ENCODE results near the gene ADRA2C. TPM values are rescaled to one million over a fixed set of nuclear protein-coding genes. Genes with fewer than 3 reads are reported as not detected.

Gene ADRA2C
- total RNA-seq, 2 experiments from 2014 or later = not detected

DNA sequence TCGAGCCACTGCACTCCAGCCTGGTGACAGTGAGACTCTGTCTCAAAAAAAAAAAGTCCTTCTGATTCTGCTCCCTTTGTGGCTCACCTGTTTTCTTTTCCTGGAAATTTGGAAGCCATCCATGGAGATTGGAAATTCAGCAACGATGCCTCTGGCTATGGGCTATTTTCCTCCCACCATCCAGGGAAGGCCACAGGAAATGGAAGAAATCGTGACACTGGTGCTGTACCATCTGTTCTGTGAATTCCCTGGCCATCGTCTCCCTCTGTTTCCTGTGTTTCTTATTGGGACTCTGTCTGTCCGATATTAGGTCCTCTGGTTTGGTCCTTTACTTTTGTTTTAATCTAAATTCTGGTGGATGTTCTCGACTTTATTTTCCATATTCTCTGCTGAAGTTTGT is 29.4 kb upstream of the ADRA2C start:
- H3K4me3 Mint-ChIP-seq = no peak overlapping the region
- H3K27ac Mint-ChIP-seq = no peak overlapping the region
- intact Hi-C loops (cut with DNase I, micrococcal nuclease) = no loop called here
- H3K36me3 Mint-ChIP-seq (ENCODE audit: low read depth) = no peaks in the 10 kb centered on the region
- CTCF ChIA-PET = no interaction called here
- ATAC-seq (no peak), DNase-seq (no peak)
- H3K4me1 Mint-ChIP-seq = no peaks in the 10 kb centered on the region
- H3K9me3 Mint-ChIP-seq (ENCODE audit: low read depth) = peaks cover under 1% of the 10 kb centered on the region
- POLR2A ChIA-PET = no interaction called here
- H3K27me3 Mint-ChIP-seq = peaks cover 7% of the 10 kb centered on the region

DNA sequence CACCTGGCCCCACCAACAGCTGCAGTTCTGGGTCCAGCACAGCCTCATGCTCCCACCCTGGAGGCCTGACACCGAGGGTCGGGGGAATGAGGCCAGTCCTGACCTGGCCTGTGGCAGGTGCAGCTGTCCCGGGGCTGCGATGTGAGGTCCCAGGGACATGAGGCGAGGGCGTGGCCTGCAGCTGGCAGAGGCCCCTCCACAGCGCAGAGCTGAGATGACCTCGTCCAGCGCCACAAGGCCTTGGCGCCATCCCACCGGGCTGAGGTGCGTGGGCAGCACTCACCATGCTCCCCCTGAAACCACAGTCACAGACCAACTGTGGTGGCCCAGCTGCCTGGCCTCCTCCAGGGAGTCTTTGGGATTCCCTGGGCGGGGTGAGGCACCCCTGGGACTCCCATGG is 26.6 kb upstream of the ADRA2C start:
- no peak for DNase-seq
- H3K4me1 Mint-ChIP-seq = no peaks in the 10 kb centered on the region
- no peak overlapping the region for H3K4me3 Mint-ChIP-seq
- no peaks in the 10 kb centered on the region for H3K36me3 Mint-ChIP-seq (ENCODE audit: low read depth)
- ChIA-PET POLR2A (no interaction called here), CTCF (interaction anchor here (0.6 kb wide), 1 partner anchor 145 kb away, joined by 4 read pairs; no protein-coding TSS in a partner anchor)
- H3K27ac Mint-ChIP-seq = no peak overlapping the region
- peaks cover 21% of the 10 kb centered on the region for H3K27me3 Mint-ChIP-seq
- intact Hi-C loops (cut with DNase I, micrococcal nuclease) = no loop called here
- no peak for ATAC-seq
- H3K9me3 Mint-ChIP-seq (ENCODE audit: low read depth) = peaks cover 7% of the 10 kb centered on the region

DNA sequence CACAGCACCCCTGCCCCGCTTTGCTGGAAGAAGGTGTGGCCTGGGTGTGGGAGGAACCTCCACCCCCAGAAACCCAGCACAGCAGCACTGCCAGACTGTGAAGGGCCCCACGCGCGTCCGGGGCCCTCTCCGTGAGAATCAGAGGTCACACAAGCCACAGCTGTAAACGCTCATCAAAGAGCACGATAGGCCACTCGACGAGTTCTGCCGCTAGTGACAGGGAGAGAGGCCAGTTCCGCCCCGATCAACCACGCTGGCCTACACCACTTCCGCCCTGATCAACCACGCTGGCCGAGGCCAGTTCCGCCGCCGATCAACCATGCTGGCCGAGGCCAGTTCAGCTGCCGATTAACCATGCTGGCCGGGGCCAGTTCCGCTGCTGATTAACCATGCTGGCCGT is 25.9 kb upstream of the ADRA2C start:
- intact Hi-C loops (cut with DNase I, micrococcal nuclease) = no loop called here
- Mint-ChIP-seq H3K4me1 (no peaks in the 10 kb centered on the region), H3K36me3 (ENCODE audit: low read depth) (no peaks in the 10 kb centered on the region), H3K27ac (no peak overlapping the region), H3K4me3 (no peak overlapping the region), H3K9me3 (ENCODE audit: low read depth) (peaks cover 7% of the 10 kb centered on the region), H3K27me3 (peaks cover 27% of the 10 kb centered on the region)
- POLR2A ChIA-PET = no interaction called here
- CTCF ChIA-PET = no interaction called here
- no peak for ATAC-seq
- no peak for DNase-seq

DNA sequence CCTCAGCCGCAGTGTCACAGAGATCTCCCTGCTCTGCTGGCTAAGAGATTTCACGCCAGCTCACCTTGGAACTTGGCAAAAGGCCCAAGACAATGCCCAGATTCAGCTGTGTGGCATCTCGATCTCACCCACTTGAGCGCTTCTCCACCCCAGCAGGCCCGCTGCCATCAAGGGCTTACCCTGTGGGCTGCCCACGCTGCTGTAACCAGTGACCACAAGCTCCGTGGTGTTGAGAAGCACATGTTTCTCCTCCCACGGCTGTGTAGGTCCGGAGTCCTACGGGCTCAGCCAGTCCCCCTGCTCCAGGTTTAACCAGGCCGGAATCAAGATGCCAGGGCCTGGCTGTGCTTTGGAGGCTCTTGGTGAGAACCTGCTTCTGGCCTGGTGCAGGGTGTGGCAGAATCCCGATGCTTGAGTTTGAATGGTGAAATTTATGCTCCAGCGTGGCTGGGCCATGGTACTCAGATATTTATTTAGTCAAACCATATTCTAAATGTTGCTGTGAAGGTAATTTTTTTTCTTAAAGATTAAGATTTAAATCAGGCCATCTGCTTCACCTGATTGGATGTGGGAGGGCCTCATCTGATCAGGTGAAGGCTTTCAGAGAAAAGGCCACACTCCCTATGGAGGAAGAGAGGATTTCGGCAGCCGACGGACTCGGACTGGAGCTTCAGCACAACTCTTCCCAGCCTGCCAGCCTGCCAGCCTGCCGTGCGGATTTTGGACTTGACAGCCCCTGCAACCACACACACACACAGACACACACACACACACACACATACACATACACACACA is 24.8 kb upstream of the ADRA2C start:
- intact Hi-C loops (cut with DNase I, micrococcal nuclease) = no loop called here
- H3K9me3 Mint-ChIP-seq (ENCODE audit: low read depth) = peaks cover 9% of the 10 kb centered on the region
- H3K4me1 Mint-ChIP-seq = no peaks in the 10 kb centered on the region
- ChIA-PET CTCF (no interaction called here), POLR2A (no interaction called here)
- no peak for ATAC-seq
- no peak overlapping the region for H3K27ac Mint-ChIP-seq
- H3K36me3 Mint-ChIP-seq (ENCODE audit: low read depth) = no peaks in the 10 kb centered on the region
- peaks cover 35% of the 10 kb centered on the region for H3K27me3 Mint-ChIP-seq
- H3K4me3 Mint-ChIP-seq = no peak overlapping the region
- no peak for DNase-seq

DNA sequence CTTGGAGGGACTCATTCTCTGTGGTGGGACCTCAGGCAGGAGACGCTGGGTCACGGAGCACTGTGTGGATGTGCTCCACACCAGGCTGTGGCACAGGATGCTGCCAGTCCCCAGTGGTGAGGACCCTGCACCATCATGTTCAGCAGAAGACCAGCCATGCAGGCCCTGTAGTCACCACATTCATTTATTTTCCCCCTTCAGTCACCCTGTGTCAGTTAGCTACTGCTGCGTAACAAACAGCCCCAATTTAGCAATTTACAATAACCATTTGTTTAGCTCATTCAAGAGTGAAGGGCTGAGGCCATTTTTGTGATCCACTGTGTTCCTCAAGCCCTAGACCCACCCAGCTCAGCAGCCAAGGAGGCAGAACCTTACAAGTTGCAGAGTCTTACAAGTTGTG is 23.6 kb upstream of the ADRA2C start:
- ATAC-seq (no peak), DNase-seq (no peak)
- Mint-ChIP-seq H3K36me3 (ENCODE audit: low read depth) (no peaks in the 10 kb centered on the region), H3K27ac (no peak overlapping the region), H3K27me3 (peaks cover 40% of the 10 kb centered on the region), H3K4me3 (no peak overlapping the region), H3K4me1 (no peaks in the 10 kb centered on the region), H3K9me3 (ENCODE audit: low read depth) (peaks cover 9% of the 10 kb centered on the region)
- ChIA-PET CTCF (interaction anchor here (0.5 kb wide), 1 partner anchor 116 kb away, joined by 3 read pairs; no protein-coding TSS in a partner anchor), POLR2A (interaction anchor here (0.7 kb wide), 1 partner anchor 31 kb away, joined by 3 read pairs; no protein-coding TSS in a partner anchor)
- intact Hi-C loops (cut with DNase I, micrococcal nuclease) = no loop called here

DNA sequence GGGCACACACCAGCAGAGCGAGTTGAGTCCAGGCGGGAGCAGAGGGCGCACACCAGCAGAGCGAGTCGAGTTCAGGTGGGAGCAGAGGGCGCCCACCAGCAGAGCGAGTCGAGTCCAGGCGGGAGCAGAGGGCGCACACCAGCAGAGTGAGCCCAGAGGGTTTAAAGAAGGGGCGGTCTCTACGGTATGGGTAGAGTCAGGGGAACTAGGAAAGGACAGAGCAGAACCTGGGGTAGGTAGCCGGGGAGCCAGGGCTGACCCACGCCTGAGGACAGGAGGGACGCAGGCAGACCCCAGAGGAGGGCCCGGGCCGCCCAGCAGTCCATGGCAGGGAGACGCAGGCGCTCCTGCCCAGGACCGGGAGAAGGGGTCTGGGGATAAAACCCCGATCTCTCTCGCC is 22.0 kb upstream of the ADRA2C start:
- Mint-ChIP-seq H3K9me3 (ENCODE audit: low read depth) (peaks cover 9% of the 10 kb centered on the region), H3K27ac (no peak overlapping the region), H3K4me3 (no peak overlapping the region), H3K27me3 (peaks cover 45% of the 10 kb centered on the region), H3K36me3 (ENCODE audit: low read depth) (no peaks in the 10 kb centered on the region), H3K4me1 (no peaks in the 10 kb centered on the region)
- no peak for DNase-seq
- intact Hi-C loops (cut with DNase I, micrococcal nuclease) = no loop called here
- CTCF ChIA-PET = no interaction called here
- POLR2A ChIA-PET = no interaction called here
- ATAC-seq = no peak

DNA sequence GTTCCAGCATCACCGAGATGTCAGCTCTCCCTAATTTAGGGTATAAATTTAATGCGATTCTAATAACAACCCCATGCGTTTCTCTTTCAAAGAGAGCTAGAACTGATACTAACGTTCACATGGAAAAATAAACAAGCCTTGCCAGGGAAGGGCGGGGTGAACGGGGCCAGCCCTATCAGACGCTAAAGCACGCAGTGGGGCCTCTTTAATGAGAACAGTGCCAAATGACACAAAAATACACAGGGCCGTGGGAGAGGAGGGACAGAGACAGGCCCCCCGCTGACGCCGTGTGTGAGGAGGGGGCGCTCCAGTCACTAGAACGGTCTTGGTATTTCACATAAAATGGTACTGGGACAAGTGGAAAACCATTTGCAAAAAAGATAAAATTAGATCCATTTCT is 21.3 kb upstream of the ADRA2C start:
- POLR2A ChIA-PET = no interaction called here
- Mint-ChIP-seq H3K27me3 (peaks cover 49% of the 10 kb centered on the region), H3K4me3 (no peak overlapping the region), H3K9me3 (ENCODE audit: low read depth) (peaks cover 9% of the 10 kb centered on the region), H3K27ac (no peak overlapping the region), H3K36me3 (ENCODE audit: low read depth) (no peaks in the 10 kb centered on the region), H3K4me1 (no peaks in the 10 kb centered on the region)
- DNase-seq = no peak
- no peak for ATAC-seq
- CTCF ChIA-PET = no interaction called here
- intact Hi-C loops (cut with DNase I, micrococcal nuclease) = no loop called here

DNA sequence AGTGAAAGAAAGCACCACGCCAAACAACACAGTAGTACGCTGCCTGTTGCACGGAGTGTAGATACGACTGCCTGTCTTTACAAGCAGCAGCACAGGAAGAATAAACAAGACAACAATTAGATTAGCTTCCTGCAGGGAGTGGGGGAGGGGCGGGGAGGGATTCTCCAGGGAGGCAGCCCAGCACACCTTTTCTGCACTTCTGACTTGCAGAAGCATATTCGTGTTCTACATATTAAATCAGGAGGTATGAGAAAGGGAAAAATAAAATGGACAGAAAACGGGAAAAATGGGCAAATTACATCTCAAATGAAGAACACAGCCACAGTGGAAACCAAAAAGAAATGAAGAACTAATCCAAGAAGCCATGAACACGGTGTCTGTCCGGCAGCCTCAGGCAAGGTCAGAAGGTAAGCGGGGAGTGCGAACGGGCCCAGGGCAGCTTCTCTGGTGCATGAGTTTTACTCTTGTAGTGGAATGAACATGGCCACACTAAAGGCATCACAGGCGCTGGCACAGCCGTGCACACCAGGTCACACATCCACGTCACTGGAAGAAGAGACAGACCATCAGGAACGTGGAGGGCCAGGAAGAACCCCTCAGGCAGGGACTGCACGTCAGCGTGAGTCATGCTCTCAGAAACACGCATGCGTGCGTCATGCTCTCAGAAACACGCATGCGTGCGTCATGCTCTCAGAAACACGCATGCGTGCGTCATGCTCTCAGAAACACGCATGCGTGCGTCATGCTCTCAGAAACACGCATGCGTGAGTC is 20.1 kb upstream of the ADRA2C start:
- no peaks in the 10 kb centered on the region for H3K36me3 Mint-ChIP-seq (ENCODE audit: low read depth)
- intact Hi-C loops (cut with DNase I, micrococcal nuclease) = no loop called here
- H3K4me1 Mint-ChIP-seq = no peaks in the 10 kb centered on the region
- POLR2A ChIA-PET = no interaction called here
- H3K27me3 Mint-ChIP-seq = peaks cover 49% of the 10 kb centered on the region
- no peak overlapping the region for H3K27ac Mint-ChIP-seq
- no peak overlapping the region for H3K4me3 Mint-ChIP-seq
- peaks cover 9% of the 10 kb centered on the region for H3K9me3 Mint-ChIP-seq (ENCODE audit: low read depth)
- DNase-seq (no peak), ATAC-seq (no peak)
- CTCF ChIA-PET = no interaction called here

DNA sequence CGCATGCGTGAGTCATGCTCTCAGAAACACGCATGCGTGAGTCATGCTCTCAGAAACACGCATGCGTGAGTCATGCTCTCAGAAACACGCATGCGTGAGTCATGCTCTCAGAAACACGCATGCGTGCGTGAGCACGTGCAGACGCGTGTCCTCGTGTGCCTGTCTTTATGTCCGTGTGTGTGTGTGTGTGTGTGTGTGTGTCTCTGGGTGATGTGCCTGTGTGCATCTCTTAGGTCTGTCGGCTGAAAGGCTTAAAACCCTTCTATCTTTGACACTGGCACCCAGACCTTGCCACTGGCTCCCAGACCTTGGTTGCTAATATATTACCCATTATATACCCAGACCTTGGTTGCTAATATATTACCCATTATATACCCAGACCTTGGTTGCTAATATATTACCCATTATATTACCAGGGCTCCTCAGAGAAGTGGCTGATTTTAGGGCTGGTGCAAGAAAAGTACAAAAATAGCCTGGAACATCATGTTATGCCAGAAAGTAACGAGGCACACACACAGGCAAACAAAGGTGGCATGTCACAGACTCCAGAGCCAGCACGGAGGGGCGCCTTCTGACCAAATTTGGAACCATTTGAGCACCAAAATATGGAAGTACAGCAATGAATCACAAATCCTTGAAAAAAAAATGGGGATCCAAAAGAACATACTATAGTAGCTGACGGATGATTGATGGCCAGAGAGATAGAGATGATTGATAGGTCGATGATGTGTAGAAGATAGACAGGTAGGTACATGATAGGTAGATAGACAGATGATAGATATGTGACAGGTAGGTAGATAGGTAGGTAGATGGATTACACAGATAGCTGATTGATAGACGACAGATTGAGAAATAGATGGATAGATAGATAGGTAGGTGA is 19.2 kb upstream of the ADRA2C start:
- ATAC-seq (no peak), DNase-seq (no peak)
- no peaks in the 10 kb centered on the region for H3K4me1 Mint-ChIP-seq
- intact Hi-C loops (cut with DNase I, micrococcal nuclease) = loop anchor here in 1 of 2 experiments (1.0 kb wide), 1 partner anchor 133 kb away; no protein-coding TSS in a partner anchor
- CTCF ChIA-PET = interaction anchor here (0.7 kb wide), 1 partner anchor 131 kb away, joined by 3 read pairs; no protein-coding TSS in a partner anchor
- POLR2A ChIA-PET = no interaction called here
- no peak overlapping the region for H3K4me3 Mint-ChIP-seq
- H3K27me3 Mint-ChIP-seq = peaks cover 46% of the 10 kb centered on the region
- H3K36me3 Mint-ChIP-seq (ENCODE audit: low read depth) = no peaks in the 10 kb centered on the region
- peaks cover 7% of the 10 kb centered on the region for H3K9me3 Mint-ChIP-seq (ENCODE audit: low read depth)
- no peak overlapping the region for H3K27ac Mint-ChIP-seq

DNA sequence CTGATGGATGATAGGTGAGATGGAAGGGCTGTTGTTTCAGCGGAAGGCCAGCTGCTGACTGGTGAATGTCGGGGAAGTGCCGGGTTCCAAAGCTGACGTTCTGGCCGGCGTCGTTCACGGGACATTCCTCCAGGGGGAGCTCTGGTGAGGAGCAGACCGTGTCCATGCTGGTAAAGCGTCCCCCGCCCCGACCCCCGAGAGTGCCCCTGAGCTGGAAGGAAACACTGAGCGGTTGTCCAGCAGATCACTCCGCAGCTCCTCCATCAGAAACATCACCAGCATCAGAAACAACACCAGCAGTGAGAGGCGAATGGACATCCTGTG is 18.6 kb upstream of the ADRA2C start:
- ChIA-PET CTCF (interaction anchor here (0.7 kb wide), 1 partner anchor 131 kb away, joined by 3 read pairs; no protein-coding TSS in a partner anchor), POLR2A (no interaction called here)
- Mint-ChIP-seq H3K27ac (no peak overlapping the region), H3K9me3 (ENCODE audit: low read depth) (peaks cover 3% of the 10 kb centered on the region), H3K4me1 (no peaks in the 10 kb centered on the region), H3K4me3 (no peak overlapping the region), H3K36me3 (ENCODE audit: low read depth) (no peaks in the 10 kb centered on the region), H3K27me3 (peaks cover 40% of the 10 kb centered on the region)
- intact Hi-C loops (cut with DNase I, micrococcal nuclease) = loop anchor here in 1 of 2 experiments (1.0 kb wide), 1 partner anchor 133 kb away; no protein-coding TSS in a partner anchor
- no peak for ATAC-seq
- DNase-seq = peak; percentile 43

DNA sequence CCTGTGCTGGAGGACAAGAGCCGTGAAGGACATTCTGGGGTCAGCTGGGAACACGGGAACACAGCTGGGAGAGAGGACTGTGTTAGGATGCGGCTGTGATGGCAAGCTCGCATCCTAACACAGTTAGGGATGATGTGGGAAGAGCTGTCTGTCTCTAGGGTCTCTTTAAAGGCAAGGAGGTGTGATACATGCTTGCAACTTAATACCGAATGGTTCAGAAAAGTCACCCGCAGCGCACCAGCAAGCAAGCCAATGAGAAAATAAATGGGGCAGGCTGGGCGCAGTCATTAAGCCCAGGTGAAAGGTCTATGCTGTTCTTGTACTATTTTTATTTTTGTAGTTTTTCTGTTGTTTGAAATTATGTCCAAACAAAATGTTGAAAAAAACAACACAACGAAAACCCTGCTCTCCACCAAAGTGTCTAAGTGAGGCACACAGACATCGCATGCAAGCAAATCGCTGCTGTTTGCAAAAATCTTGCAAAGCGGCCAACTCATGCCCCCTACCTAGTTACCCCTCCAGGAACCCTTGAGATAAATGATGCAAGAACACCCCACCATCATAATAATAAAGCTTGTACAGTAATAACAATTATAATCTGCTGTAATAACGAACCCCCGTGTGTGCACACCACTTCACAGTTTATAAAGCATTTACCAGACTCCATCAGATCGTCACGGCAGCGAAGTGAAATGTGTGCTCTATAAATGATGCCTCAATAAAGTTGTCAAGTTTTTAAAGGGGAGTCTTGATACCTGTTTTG is 17.9 kb upstream of the ADRA2C start:
- H3K4me1 Mint-ChIP-seq = no peaks in the 10 kb centered on the region
- H3K4me3 Mint-ChIP-seq = no peak overlapping the region
- no peak overlapping the region for H3K27ac Mint-ChIP-seq
- CTCF ChIA-PET = no interaction called here
- peaks cover 2% of the 10 kb centered on the region for H3K9me3 Mint-ChIP-seq (ENCODE audit: low read depth)
- H3K36me3 Mint-ChIP-seq (ENCODE audit: low read depth) = no peaks in the 10 kb centered on the region
- DNase-seq (no peak), ATAC-seq (no peak)
- peaks cover 34% of the 10 kb centered on the region for H3K27me3 Mint-ChIP-seq
- POLR2A ChIA-PET = interaction anchor here (0.5 kb wide), 1 partner anchor 716 kb away, joined by 3 read pairs; no protein-coding TSS in a partner anchor
- intact Hi-C loops (cut with DNase I, micrococcal nuclease) = no loop called here
